ENCODE measurements around the gene PTPN1. TPM values are rescaled to one million over a fixed set of nuclear protein-coding genes. Genes with fewer than 3 reads are reported as not detected.
A peak's percentile ranks its signal among the peaks of the same experiment; 100 is the strongest.

Gene PTPN1
- total RNA-seq, 4 donors from 2014 or later: 13.8 to 40.4 (median 22.0) TPM

DNA sequence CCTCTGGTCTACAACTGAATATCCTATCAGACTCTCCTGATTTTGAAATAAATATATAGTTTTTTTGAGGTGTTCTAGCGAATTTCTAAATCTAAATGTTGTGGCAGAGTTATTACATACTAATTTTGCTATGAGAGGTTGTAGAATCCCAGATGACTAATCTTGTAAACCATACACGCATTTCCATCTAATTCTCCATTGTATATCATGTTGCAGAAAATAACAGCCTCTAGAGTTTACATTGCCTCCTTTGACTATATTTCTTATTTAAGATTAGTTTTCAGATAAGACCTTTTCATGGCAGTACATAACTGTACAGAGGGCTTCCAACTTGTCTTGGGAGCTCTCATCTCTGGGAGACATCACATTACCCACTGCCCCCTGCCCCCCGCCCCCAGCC is 22.9 kb downstream of the PTPN1 start:
- Histone ChIP-seq H3K4me1 (peaks cover 0 to 27% (median 10%) of the 10 kb centered on the region in 4 donors), H3K27ac (peak overlapping the region in 1 of 4 donors; percentile 48), H3K36me3 (no peaks in the 10 kb centered on the region), H3K4me3 (no peak overlapping the region), H3K9me3 (no peaks in the 10 kb centered on the region), H3K27me3 (no peaks in the 10 kb centered on the region)
- no peak for TF ChIP-seq CTCF (IDR thresholded peaks at IDR 0.05)
- no peak for DNase-seq

DNA sequence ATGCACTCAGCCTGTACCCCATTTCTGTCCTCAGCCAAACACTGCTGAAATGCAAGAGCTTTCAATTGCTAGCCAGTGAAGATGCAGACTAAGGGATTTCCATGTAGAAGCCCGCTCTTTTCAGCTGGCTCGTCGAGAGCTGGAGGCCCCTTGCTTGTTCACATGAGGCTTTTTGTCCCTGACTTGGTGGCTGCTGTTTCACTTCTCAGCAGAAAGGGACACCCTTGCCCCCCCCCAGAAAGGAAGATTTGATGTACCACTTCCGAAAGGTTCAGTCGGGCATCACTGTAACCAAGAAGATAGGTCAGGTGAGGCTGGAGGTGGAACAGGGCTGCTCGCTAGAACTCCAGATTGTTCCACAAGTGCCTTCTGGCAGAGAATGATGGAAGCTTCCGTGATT is 23.3 kb downstream of the PTPN1 start:
- H3K36me3 ChIP-seq: no peaks in the 10 kb centered on the region
- no peak overlapping the region for H3K4me3 ChIP-seq
- peak in 1 of 3 donors; percentile 59 for DNase-seq
- peak overlapping the region in 1 of 4 donors; percentile 48 for H3K27ac ChIP-seq
- no peaks in the 10 kb centered on the region for H3K9me3 ChIP-seq
- TF ChIP-seq CTCF (IDR thresholded peaks at IDR 0.05) (no peak), POLR2A (IDR thresholded peaks at IDR 0.05) (no peak)
- peaks cover 0 to 29% (median 10%) of the 10 kb centered on the region in 4 donors for H3K4me1 ChIP-seq
- no peaks in the 10 kb centered on the region for H3K27me3 ChIP-seq

DNA sequence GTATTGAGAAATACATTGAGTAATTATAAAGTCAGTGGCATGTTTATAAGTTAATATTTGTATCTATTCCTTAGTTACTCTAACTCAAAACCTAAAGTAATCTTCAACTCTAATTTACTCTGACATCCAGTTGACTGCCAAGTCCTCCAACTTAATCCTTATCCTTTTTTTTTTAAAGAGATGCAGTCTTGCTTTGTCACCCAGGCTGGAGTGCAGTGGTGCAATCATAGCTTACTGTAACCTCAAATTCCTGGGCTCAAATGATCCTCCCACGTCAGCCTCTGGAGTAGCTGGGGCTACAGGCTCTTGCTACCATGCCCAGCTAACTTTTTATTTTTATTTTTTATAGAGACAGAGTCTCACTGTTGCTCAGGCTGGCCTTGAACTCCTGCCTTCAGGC is 24.4 kb downstream of the PTPN1 start:
- no peaks in the 10 kb centered on the region for H3K9me3 ChIP-seq
- TF ChIP-seq POLR2A (IDR thresholded peaks at IDR 0.05) (no peak), CTCF (IDR thresholded peaks at IDR 0.05) (no peak)
- H3K27ac ChIP-seq: peak overlapping the region in 1 of 4 donors; percentile 11
- no peaks in the 10 kb centered on the region for H3K27me3 ChIP-seq
- no peak for DNase-seq
- H3K4me1 ChIP-seq: peaks cover 0 to 23% (median 12%) of the 10 kb centered on the region in 4 donors
- H3K4me3 ChIP-seq: no peak overlapping the region
- no peaks in the 10 kb centered on the region for H3K36me3 ChIP-seq

- Histone ChIP-seq H3K27me3 (no peaks in the 10 kb centered on the region), H3K9me3 (no peaks in the 10 kb centered on the region), H3K4me1 (peaks cover 0 to 23% (median 13%) of the 10 kb centered on the region in 4 donors), H3K36me3 (no peaks in the 10 kb centered on the region), H3K27ac (peak overlapping the region in 1 of 4 donors; percentile 11), H3K4me3 (no peak overlapping the region)
- TF ChIP-seq CTCF (IDR thresholded peaks at IDR 0.05) (no peak), POLR2A (IDR thresholded peaks at IDR 0.05) (no peak)
- no peak for DNase-seq
These were observed 25.0 kb downstream of the PTPN1 start for GRCh38 chr20:50535162-50535561.

DNA sequence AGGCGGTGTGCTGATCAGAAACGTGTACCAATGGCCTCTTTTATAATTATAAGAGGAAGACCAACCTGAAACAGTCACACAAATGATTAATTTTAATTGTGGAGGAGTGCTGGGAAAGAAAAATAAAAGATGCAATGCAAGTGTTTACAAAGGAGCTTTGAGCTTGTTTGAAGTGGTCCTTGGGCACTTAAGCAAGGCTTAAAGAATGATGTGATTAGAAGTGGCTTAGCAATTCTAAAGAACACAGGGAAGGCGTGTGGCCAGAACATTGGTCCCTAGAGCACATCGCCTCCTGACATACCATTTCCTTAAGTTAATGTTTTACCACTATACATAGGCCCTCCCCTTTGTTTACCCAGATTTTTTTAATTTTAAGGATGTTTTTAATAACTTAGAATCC is 26.1 kb downstream of the PTPN1 start:
- TF ChIP-seq CTCF (IDR thresholded peaks at IDR 0.05): no peak
- TF ChIP-seq POLR2A (IDR thresholded peaks at IDR 0.05): no peak
- DNase-seq: no peak
- Histone ChIP-seq H3K36me3 (no peaks in the 10 kb centered on the region), H3K4me1 (peaks cover 0 to 30% (median 13%) of the 10 kb centered on the region in 4 donors), H3K4me3 (no peak overlapping the region), H3K27me3 (no peaks in the 10 kb centered on the region), H3K9me3 (no peaks in the 10 kb centered on the region), H3K27ac (no peak overlapping the region)

Data from Peyer's patch (tissue), 4 donors.